Stimulated activated CD8-positive, alpha-beta memory T cell treated with anti-CD3 and anti-CD28 coated beads, Interleukin-15, amount 100 ng/mL, for 1 hour (primary cell): ENCODE results near the gene THSD4.

Experiments used
- DNase-seq: peaks from one replicate; pipeline ENCODE4 v3.0.0-alpha.2; 2020; ENCODE audit warnings: low read depth

The THSD4 gene

GRCh38 chr15:71547011-71547410, 431.7 kb downstream of the THSD4 start:
- DNase-seq: no peak

GRCh38 chr15:71548401-71548807, 433.1 kb downstream of the THSD4 start:
- no peak for DNase-seq

- DNase-seq: no peak
These were observed 433.8 kb downstream of the THSD4 start for GRCh38 chr15:71549091-71549490.

- no peak for DNase-seq
These were observed 434.4 kb downstream of the THSD4 start for GRCh38 chr15:71549697-71550096.

GRCh38 chr15:71551566-71551965, 436.3 kb downstream of the THSD4 start:
- no peak for DNase-seq

- no peak for DNase-seq
These were observed 443.8 kb downstream of the THSD4 start for GRCh38 chr15:71559098-71559497.

GRCh38 chr15:71559616-71560015, 444.3 kb downstream of the THSD4 start:
- DNase-seq: no peak

- no peak for DNase-seq
These were observed 447.0 kb downstream of the THSD4 start for GRCh38 chr15:71562251-71562650.

GRCh38 chr15:71564217-71564616, 448.9 kb downstream of the THSD4 start:
- DNase-seq: no peak

GRCh38 chr15:71565006-71565405, 449.7 kb downstream of the THSD4 start:
- no peak for DNase-seq

GRCh38 chr15:71565631-71566160, 450.4 kb downstream of the THSD4 start:
- DNase-seq: no peak

- DNase-seq: no peak
These were observed 451.0 kb downstream of the THSD4 start for GRCh38 chr15:71566226-71566625.

GRCh38 chr15:71567173-71567572, 451.9 kb downstream of the THSD4 start:
- DNase-seq: no peak

GRCh38 chr15:71568227-71568626, 453.0 kb downstream of the THSD4 start:
- no peak for DNase-seq

GRCh38 chr15:71570736-71571135, 455.5 kb downstream of the THSD4 start:
- no peak for DNase-seq

- DNase-seq: no peak
These were observed 456.4 kb downstream of the THSD4 start for GRCh38 chr15:71571641-71572040.

- DNase-seq: no peak
These were observed 457.3 kb downstream of the THSD4 start for GRCh38 chr15:71572452-71573053.

GRCh38 chr15:71573599-71573998, 458.3 kb downstream of the THSD4 start:
- no peak for DNase-seq

GRCh38 chr15:71575474-71576045, 460.3 kb downstream of the THSD4 start:
- no peak for DNase-seq

- no peak for DNase-seq
These were observed 461.8 kb downstream of the THSD4 start for GRCh38 chr15:71577071-71577470.

- DNase-seq: no peak
These were observed 466.2 kb downstream of the THSD4 start for GRCh38 chr15:71581398-71581930.

- DNase-seq: no peak
These were observed 469.9 kb downstream of the THSD4 start for GRCh38 chr15:71585159-71585558.

GRCh38 chr15:71586463-71586862, 471.2 kb downstream of the THSD4 start:
- no peak for DNase-seq

GRCh38 chr15:71588746-71589145, 473.5 kb downstream of the THSD4 start:
- DNase-seq: no peak
